Prostate gland (tissue), 2 donors: Measurements from ENCODE around the gene FAM72D. TPM values are rescaled to one million over a fixed set of nuclear protein-coding genes. Genes with fewer than 3 reads are reported as not detected.
"Not testable (repeated sequence)": the region's sequence is repeated elsewhere in the genome, so short reads cannot be mapped to it uniquely, and the experiment has no call there.

Source experiments
- DNase-seq: peaks from one replicate; pipeline ENCODE4 v3.0.0-alpha.2; 2019; ENCODE audit warnings: low spot score
- H3K27ac ChIP-seq, 2 donors: fragments of 200-600 bp; sonication (generic); 2 replicates each; pipeline ENCODE4 v1.5.1; 2017 to 2019
- H3K27me3 ChIP-seq: fragments of 200-600 bp; sonication (generic); replicated peaks from 2 replicates; pipeline ENCODE4 v1.5.1; 2019; ENCODE audit not compliant: insufficient read depth
- H3K36me3 ChIP-seq, 2 donors: fragments of 200-600 bp; sonication (generic); 1 replicate in 1 of 2; 2 replicates in 1 of 2; pipeline versions ENCODE4 v1.5.1 to v1.8.1; 2017 to 2019
- H3K4me1 ChIP-seq: fragments of 200-600 bp; sonication (generic); replicated peaks from 2 replicates; pipeline ENCODE4 v1.5.1; 2019
- H3K4me3 ChIP-seq, 2 donors: fragments of 200-600 bp; sonication (generic); 2 replicates each; pipeline ENCODE4 v1.5.1; 2017 to 2019
- H3K9me3 ChIP-seq: fragments of 200-600 bp; sonication (generic); 2 replicates; pipeline ENCODE4 v1.5.1; 2017
- WGBS: methylation state at CpG from one replicate; pipeline ENCODE4 v1.1.5; 2018; 5-methylcytosine and 5-hydroxymethylcytosine counted together
- intact Hi-C: fragments of 100-400 bp; cut with DNase I; formaldehyde crosslinking; loops from one replicate; pipeline ENCODE4 v1.14.2; 2022
- total RNA-seq, 2 donors: library from RNA; depleted of rRNA; stranded (reverse); fragments of >200 nt; gene quantifications; one replicate each; pipeline ENCODE4 v1.1.0, GENCODE V29; 2016

The FAM72D gene
- total RNA-seq, 2 donors from 2014 or later = 0.34 TPM; not detected in 1

DNA sequence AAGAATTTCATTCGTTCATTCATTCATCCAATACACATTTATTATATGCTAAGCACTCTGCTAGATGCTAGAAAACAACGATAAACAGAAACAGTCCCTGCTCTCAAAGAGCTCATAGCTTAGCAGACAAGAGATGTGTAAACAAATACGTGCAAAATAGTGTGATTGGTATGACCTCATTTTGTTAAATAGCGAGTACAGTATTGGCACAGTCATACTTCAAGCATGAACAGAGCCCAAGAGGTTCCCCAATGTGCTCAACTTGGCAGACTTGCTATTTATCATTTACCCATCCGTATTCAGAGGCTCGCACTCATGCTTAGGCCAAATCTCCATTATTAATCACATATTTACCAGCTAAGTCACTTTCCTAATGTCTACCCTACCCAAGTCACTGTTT is 24.2 kb upstream of the FAM72D start:
- H3K27ac ChIP-seq, H3K9me3 ChIP-seq, H3K36me3 ChIP-seq, H3K4me3 ChIP-seq, DNase-seq, intact Hi-C loops, H3K4me1 ChIP-seq, H3K27me3 ChIP-seq: not testable (repeated sequence)
- WGBS = no CpG with 5 or more reads among the region's 6 CpGs

DNA sequence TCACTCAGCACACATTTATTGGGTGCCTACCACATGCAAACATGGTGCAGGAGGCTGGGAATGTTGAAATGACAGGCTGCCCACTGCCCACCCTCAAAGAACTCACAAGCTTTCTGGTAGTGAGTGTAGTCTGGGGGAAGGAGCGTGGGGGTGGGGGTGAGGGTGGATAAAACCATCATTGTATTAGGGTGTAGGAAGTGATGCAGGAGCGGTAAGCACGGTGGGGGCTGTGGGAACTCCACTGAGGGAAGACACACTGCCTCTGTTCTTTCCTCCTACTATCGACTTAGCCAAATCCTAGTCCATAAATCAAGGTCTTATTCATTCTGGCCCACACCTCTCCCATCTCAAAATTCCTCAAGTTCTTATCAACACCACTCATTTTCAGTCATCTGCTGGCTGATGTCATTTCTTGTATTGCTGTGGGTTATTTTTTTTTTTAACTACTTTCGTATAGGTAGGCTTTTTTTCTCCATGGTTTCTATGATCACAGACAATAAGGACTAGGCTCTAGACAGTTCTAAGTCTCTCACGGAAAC is 21.7 kb upstream of the FAM72D start:
- no CpG with 5 or more reads among the region's 6 CpGs for WGBS
- H3K27me3 ChIP-seq, intact Hi-C loops, DNase-seq, H3K9me3 ChIP-seq, H3K4me1 ChIP-seq, H3K27ac ChIP-seq, H3K36me3 ChIP-seq, H3K4me3 ChIP-seq: not testable (repeated sequence)

DNA sequence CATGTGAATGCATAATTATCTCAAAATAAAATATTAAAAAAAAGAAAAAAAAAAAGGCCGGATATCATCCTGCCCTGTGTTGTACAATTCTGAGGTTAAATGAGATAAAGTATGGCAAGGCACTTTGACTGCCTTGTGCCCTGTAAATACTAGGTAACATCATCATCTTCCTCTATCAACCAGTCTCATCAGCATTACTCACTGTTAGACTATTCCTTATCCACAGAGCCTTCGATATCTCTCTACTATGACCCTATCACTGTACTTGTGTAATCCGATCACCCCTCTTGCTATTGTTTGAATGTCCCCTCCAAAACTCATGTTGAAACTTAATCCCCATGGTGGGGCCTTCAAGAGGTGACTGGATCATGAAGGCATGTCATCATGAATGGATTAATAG is 18.9 kb upstream of the FAM72D start:
- H3K27me3 ChIP-seq, DNase-seq, H3K4me1 ChIP-seq, H3K27ac ChIP-seq, intact Hi-C loops, H3K36me3 ChIP-seq, H3K4me3 ChIP-seq, H3K9me3 ChIP-seq: not testable (repeated sequence)
- no CpG with 5 or more reads among the region's 3 CpGs for WGBS

DNA sequence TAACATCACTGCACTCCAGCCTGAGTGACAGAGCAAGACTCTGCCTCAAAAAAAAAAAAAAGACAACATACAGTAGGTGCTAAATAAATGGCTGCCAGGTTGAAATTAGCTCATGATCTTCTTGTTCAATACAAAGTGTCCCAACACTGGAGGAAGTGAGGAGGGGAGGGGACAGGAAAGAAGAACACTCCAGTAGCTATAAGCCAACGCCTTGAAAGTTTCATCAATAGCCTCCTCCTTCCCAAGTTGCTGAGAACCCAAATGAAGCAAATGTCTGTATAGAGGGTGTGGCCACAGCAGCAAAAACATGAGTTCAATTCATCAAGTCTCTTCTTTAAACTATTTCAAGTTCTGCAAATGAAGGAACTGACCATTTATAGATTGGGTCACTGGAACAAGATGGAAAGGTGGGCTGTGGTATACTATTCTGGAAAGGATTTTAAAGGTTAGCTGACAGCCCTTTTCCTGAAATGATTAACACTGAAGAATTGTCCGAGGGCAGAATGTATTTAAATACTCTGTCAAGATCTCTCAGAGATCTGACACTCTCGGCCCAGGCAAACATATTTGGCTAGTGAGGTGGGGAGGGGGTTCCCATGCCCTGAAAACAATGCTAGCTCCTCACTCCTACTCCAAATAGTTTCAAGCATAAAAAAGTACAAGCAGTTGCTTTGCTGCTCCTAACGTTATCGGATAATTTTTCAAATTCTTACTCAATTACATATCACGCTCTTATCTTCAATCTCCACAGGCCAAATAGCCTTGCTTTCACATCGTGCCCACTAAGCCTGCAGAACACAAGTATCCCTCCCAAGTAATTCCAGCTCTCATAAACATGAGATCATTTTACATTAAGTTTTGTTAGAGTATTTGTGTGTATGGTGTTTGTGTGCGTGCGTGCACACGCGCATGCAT is 17.6 kb upstream of the FAM72D start:
- DNase-seq, intact Hi-C loops, H3K36me3 ChIP-seq, H3K27ac ChIP-seq, H3K9me3 ChIP-seq, H3K4me1 ChIP-seq, H3K4me3 ChIP-seq, H3K27me3 ChIP-seq: not testable (repeated sequence)
- WGBS = no CpG with 5 or more reads among the region's 11 CpGs

DNA sequence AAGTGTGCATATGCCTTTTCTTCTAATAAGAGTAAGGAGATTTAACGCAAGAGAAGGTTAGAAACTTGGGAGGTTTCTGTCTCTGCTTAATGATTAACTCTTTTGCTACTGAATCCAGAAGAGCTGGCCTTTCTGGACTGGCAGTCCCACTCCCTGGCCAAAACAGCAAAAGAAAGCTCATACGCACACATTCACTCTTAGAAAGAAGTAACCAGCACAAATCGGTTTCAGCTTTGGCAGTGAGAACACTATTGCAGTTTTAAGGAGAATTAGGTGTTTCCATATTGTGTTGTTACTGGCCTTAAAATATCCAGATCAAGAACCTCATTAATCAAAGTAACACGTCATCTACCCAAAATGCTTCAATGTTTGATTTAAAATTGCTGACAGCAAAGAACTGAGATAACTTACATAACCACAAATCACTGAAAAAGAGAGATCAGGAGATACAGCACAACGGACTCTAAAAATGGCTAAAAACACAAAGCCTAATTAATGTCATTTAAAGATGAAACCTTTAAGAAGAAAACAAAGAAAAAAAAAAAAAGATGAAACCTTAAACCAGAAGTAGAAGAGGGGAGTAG is 16.9 kb upstream of the FAM72D start:
- H3K27me3 ChIP-seq, H3K4me1 ChIP-seq, H3K27ac ChIP-seq, intact Hi-C loops, H3K36me3 ChIP-seq, H3K9me3 ChIP-seq, DNase-seq, H3K4me3 ChIP-seq: not testable (repeated sequence)
- no CpG with 5 or more reads among the region's 5 CpGs for WGBS

DNA sequence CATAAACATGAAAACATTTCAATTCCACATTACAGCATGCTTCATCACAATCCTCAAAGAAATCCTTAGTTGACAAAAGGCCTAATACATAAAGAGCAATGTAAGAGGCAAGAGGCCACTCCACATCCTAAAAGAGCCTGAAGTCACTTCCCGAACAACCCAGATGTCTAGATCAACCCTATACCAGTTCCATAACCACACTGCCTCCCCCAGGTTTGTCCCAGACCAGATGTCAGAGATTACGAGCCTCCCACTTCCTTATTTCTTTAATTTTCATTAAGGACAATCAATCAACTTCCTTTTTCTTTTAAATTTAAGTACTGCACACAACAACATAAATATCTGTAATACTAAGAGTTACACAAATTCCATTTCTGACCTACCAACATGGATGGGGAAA is 16.0 kb upstream of the FAM72D start:
- DNase-seq, H3K4me3 ChIP-seq, intact Hi-C loops, H3K27me3 ChIP-seq, H3K9me3 ChIP-seq, H3K36me3 ChIP-seq, H3K4me1 ChIP-seq, H3K27ac ChIP-seq: not testable (repeated sequence)
- no CpG with 5 or more reads among the region's 2 CpGs for WGBS

DNA sequence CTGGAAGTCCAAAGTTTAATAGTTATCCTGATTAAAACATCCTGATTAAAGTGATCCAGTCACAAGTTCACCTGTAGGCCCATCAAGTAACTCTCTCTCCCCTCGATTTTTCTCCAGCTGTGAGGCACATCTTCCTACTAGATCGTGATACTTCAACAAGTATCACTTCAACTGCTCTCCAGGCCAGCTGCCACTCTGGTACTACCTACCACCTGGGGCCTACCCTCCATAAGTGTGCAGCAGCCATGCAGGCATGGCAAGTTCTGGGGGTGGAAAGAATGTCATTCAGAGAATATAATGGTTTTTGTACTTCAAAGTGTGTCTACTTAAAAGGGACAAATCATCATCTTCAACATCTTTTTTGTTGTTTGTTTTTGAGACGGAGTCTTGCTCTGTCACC is 15.6 kb upstream of the FAM72D start:
- H3K4me1 ChIP-seq, intact Hi-C loops, H3K4me3 ChIP-seq, H3K27ac ChIP-seq, DNase-seq, H3K27me3 ChIP-seq, H3K9me3 ChIP-seq, H3K36me3 ChIP-seq: not testable (repeated sequence)
- WGBS = no CpG with 5 or more reads among the region's 3 CpGs

DNA sequence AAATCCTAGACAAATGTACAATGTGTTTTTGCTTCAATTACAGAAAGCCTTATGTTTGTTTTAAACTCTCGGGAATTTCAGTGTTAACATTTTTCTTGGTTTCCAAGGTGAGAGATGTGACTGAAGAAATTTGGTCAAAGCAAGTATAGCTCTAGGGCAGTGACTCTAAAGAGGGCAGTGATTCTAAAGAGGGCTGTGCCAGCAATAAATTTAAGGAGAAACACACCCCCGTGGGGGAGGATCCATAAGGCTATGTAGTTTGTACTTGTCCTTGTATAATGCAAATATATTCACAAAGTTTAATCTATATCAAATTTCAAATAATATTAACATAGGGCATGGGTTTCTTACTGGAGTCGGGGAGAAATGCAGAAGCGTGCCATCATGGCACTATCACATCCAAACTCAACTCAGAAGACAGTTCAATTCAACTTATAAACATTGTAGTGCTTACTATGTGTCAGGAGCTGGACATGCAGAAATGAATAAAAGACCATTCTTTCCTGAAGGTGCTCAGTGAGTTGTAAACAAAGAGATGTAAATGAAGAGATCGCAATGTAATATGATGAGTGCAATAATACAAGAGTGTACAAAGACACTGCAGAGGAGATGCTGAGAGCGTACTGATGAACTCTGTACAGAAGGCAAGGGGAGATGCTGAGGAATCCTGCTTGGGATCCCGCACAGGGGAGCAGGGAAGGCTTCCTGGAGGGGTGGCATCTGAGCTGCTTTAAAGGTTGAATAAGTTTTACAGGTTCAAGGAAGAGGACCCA is 13.1 kb upstream of the FAM72D start:
- no CpG with 5 or more reads among the region's 7 CpGs for WGBS
- H3K27me3 ChIP-seq, H3K36me3 ChIP-seq, H3K4me1 ChIP-seq, H3K4me3 ChIP-seq, DNase-seq, H3K9me3 ChIP-seq, intact Hi-C loops, H3K27ac ChIP-seq: not testable (repeated sequence)

DNA sequence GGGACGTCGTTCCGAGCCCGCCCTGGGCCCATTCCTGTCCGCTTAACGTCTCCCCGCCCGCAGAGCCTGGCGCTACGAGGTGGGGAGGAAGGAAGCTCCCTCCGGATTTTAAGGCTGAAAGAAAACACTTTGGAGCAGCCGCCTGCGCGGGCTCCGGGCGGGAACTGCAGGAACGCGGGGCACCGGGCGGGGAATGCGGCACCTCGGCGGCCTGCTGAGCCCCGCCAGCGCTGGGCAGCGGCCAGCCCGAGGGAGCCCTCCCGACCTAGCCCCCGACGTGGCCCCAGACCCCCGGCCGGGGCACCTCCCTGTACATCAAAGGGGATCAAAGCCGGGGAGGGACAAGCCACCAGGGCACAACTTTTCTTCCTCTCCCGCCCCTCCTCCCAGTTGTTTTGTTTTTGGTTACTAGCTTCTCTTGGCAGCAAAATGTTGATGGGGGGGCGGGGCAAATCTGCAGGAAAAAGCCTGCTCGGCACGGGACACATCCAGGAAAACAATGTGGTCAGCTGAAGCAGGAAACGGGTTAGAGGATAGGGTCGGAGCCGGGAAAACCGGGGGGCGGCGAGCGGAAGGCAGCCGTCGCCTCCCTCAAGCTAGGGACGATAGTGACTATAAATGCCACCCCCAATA is 2.1 kb upstream of the FAM72D start:
- intact Hi-C loops = not testable (repeated sequence)
- H3K27ac ChIP-seq = peak overlapping the region in 1 of 2 donors; percentile 33
- peak overlapping the region in 1 of 2 donors; percentile 32 for H3K4me3 ChIP-seq

DNA sequence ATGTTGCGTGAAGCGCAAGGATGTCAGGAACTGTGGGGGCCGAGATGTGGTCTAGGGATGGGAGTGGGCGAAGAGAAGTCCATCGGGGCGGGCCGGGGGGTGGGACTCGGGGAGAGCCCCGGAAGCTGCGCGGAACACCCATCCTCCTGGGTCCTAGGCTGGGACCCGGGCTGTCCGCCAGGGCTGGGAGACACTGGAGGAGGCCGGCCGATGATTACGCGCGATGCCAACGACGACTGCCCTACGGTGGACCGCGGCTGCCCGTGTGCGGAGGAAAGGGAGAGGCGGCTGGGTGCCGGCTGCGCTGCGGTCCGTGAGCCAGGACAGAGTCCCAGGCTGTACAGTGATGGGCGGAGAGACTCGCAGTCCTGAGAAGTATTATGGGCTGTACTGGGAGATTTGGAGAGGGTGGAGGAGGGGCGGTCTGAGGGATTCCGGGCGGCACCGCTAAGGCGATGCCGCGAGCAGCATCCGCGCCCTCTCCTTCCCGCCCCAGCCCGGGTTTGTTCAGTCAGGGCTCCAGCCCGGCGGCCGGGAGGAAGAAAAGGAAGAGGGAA is 1.0 kb upstream of the FAM72D start:
- peak overlapping the region in 1 of 2 donors; percentile 63 for H3K27ac ChIP-seq
- H3K4me1 ChIP-seq, intact Hi-C loops, H3K9me3 ChIP-seq, H3K27me3 ChIP-seq, DNase-seq, H3K36me3 ChIP-seq: not testable (repeated sequence)
- H3K4me3 ChIP-seq = peak overlapping the region; percentile 24
- WGBS = no CpG with 5 or more reads among the region's 46 CpGs

More for the DNA sequence above, 2.1 kb upstream of the FAM72D start:
- DNase-seq, H3K9me3 ChIP-seq, H3K27me3 ChIP-seq, H3K4me1 ChIP-seq, H3K36me3 ChIP-seq: not testable (repeated sequence)
- no CpG with 5 or more reads among the region's 47 CpGs for WGBS

DNA sequence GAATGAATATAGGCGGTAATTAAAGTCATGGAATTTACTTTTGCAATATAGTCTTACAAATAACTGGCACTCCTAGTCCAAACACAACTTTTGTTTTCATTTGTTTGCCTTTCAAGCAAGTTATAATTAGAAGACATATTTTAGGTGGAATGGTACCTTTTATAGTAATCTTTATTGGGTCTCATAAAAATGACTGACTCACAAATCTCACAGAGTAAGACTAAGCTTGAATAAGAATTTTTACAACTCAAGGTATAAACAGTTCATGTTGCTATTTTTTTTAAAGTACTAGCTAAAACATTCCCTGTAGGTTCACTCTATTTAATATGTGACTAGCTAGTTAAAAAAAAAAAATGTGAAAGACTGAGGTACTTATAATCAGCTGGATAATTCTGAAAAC is 6.0 kb downstream of the FAM72D start:
- intact Hi-C loops, H3K4me3 ChIP-seq, DNase-seq, H3K27me3 ChIP-seq, H3K9me3 ChIP-seq, H3K27ac ChIP-seq, H3K4me1 ChIP-seq, H3K36me3 ChIP-seq: not testable (repeated sequence)
- no CpG with 5 or more reads among the region's 1 CpG for WGBS
